ENCODE results near the gene TPK1.

DNA sequence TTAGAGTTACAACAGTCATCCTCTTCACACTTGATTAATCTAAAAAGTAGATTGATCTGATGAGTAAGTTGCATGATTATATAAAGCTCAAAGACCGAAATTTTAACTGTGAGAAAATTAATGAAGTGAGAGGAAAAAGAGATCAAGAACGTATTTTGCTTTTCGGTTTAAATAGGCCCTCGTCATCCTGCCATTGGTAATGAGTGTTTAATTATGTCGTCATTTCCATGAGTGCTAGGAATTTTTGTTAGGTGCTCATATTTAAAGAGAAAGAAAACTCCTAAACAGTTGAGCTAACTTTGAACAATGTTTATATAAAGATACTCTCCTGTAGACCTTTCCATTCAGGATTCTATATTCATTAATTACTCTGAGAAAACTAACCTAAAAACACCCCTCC is 159.4 kb downstream of the TPK1 start:
- TF ChIP-seq, protein P1, sequence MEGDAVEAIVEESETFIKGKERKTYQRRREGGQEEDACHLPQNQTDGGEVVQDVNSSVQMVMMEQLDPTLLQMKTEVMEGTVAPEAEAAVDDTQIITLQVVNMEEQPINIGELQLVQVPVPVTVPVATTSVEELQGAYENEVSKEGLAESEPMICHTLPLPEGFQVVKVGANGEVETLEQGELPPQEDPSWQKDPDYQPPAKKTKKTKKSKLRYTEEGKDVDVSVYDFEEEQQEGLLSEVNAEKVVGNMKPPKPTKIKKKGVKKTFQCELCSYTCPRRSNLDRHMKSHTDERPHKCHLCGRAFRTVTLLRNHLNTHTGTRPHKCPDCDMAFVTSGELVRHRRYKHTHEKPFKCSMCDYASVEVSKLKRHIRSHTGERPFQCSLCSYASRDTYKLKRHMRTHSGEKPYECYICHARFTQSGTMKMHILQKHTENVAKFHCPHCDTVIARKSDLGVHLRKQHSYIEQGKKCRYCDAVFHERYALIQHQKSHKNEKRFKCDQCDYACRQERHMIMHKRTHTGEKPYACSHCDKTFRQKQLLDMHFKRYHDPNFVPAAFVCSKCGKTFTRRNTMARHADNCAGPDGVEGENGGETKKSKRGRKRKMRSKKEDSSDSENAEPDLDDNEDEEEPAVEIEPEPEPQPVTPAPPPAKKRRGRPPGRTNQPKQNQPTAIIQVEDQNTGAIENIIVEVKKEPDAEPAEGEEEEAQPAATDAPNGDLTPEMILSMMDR (IDR thresholded peaks at IDR 0.05) = no peak
- no peak for TF ChIP-seq EZH2 (IDR thresholded peaks at IDR 0.05)
- TF ChIP-seq EZH2phosphoT487 (IDR thresholded peaks at IDR 0.05) = no peak

Measured in neural progenitor cell (in vitro differentiated cells).